CD4-positive, alpha-beta T cell (primary cell): ENCODE data around the gene PDLIM7. TPM values are rescaled to one million over a fixed set of nuclear protein-coding genes. Genes with fewer than 3 reads are reported as not detected.

ENCODE experiments used
- ATAC-seq: fragments of 200-7000 bp; cut with Tn5 transposase; one replicate; pipeline ENCODE4 v1.10.0; 2022; ENCODE audit warnings: mild to moderate bottlenecking; ENCODE audit not compliant: poor library complexity
- CTCF ChIA-PET: fragments of 350-600 bp; sonication (Branson Sonifier 250); formaldehyde crosslinking; loops from one replicate; lab custom pipeline; 2021; ENCODE audit warnings: antibody characterized with exemption, inconsistent platforms; lab: Charles Lee
- POLR2A ChIA-PET: fragments of 350-600 bp; sonication (Branson Sonifier 250); formaldehyde crosslinking; loops from one replicate; lab custom pipeline; 2021; ENCODE audit warnings: antibody characterized with exemption, inconsistent platforms; lab: Charles Lee
- DNase-seq, 14 experiments: peaks; one replicate each; pipeline ENCODE4 v3.0.0-alpha.2; 2013 to 2020; ENCODE audit warnings: mixed read lengths in 2 of 14
- H3K27ac ChIP-seq, 2 donors: one replicate each; pipeline versions ENCODE4 v1.5.1 to v1.7.0; 2013; ENCODE audit warnings: low read length in 2 of 2, low read depth in 1 of 2, mild to moderate bottlenecking in 1 of 2
- H3K27me3 ChIP-seq, 2 experiments: 1 replicate in 1 of 2; 2 replicates in 1 of 2; pipeline versions ENCODE4 v1.6.1 to v1.7.0; 2013; ENCODE audit warnings: low read length in 2 of 2, control low read depth in 1 of 2, mild to moderate bottlenecking in 1 of 2, moderate library complexity in 1 of 2; ENCODE audit not compliant: insufficient read depth in 2 of 2, control insufficient read depth in 1 of 2
- H3K36me3 ChIP-seq: one replicate; pipeline ENCODE4 v1.6.1; 2013; ENCODE audit warnings: low read length, control low read depth; ENCODE audit not compliant: insufficient read depth
- H3K4me1 ChIP-seq: one replicate; pipeline ENCODE4 v1.6.1; 2013; ENCODE audit warnings: low read length, control low read depth; ENCODE audit not compliant: insufficient read depth
- H3K4me3 ChIP-seq: one replicate; pipeline ENCODE4 v1.5.1; 2013; ENCODE audit warnings: mild to moderate bottlenecking, low read length, moderate library complexity
- H3K9me3 ChIP-seq, 2 experiments: 1 replicate in 1 of 2; 2 replicates in 1 of 2; pipeline versions ENCODE4 v1.6.1 to v1.7.0; 2013; ENCODE audit warnings: low read length in 2 of 2, mild to moderate bottlenecking in 2 of 2, control low read depth in 1 of 2, moderate library complexity in 1 of 2; ENCODE audit not compliant: control insufficient read depth in 1 of 2, insufficient read depth in 1 of 2
- H3K27ac Mint-ChIP-seq: one replicate; pipeline ENCODE4 v1.8.0; 2020; ENCODE audit warnings: mixed read lengths
- H3K27me3 Mint-ChIP-seq: one replicate; pipeline ENCODE4 v1.8.0; 2021; ENCODE audit warnings: mixed read lengths
- H3K36me3 Mint-ChIP-seq: one replicate; pipeline ENCODE4 v1.8.0; 2021; ENCODE audit warnings: low read depth, mixed read lengths
- H3K4me1 Mint-ChIP-seq: one replicate; pipeline ENCODE4 v1.8.0; 2021; ENCODE audit warnings: low read depth, mixed read lengths
- H3K4me3 Mint-ChIP-seq: one replicate; pipeline ENCODE4 v1.8.0; 2020; ENCODE audit warnings: mild to moderate bottlenecking, mixed read lengths
- H3K9me3 Mint-ChIP-seq: one replicate; pipeline ENCODE4 v1.8.0; 2020; ENCODE audit warnings: mixed read lengths
- intact Hi-C, 2 experiments: fragments of 100-400 bp; cut with DNase I in 1 of 2; cut with micrococcal nuclease in 1 of 2; formaldehyde crosslinking; loops; one replicate each; pipeline versions ENCODE4 v1.15.1 to v1.9.0; 2023 to 2025; cut with DNase I, micrococcal nuclease
- total RNA-seq, 174 experiments: library from RNA in 2 of 174; stranded (reverse) in 2 of 174; gene quantifications; one replicate each; pipeline ENCODE4 v1.2.3 and lab custom pipeline; 2021 to 2026
- TF ChIP-seq, protein P1 (sequence below): fragments of 200-600 bp; IDR thresholded peaks from one replicate; pipeline ENCODE4 v1.8.0; 2022; ENCODE audit warnings: antibody characterized with exemption, mild to moderate bottlenecking

PDLIM7 gene
- total RNA-seq, 2 experiments from 2014 or later: 5.2 to 6.0 TPM

DNA sequence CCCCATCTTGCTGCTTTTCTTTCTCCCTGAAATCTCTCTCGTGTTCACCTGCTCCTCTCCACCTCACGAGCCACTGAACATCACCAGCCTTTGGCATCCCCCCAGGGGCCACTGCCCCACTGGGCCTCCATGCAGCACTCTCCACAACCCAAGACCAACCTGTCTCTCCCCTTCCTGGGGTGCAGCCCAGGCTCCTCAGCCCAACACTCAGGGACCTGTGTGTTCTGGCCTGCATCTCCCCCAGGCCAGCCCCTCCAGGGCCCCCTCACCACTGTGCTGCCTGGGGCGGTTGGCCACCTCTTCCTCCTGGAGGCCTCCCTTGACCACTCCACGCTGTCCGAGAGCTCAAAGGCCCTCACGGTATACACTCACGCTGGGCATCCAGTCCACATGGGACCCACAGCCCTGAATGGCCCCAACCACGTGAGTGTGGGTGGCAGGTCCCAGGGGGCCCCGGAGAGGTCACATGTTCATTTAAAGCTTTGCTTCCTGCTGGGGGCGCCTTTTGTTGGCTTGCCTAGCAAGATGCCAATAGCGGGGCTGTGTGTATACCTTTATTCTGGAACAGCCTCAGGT lies 12.7 kb upstream of the PDLIM7 start:
- no peak overlapping the region for H3K4me3 ChIP-seq
- ChIA-PET POLR2A (no interaction called here), CTCF (no interaction called here)
- H3K9me3 ChIP-seq: no peaks in the 10 kb centered on the region
- no peak for ATAC-seq
- Mint-ChIP-seq H3K27me3 (no peaks in the 10 kb centered on the region), H3K27ac (no peak overlapping the region), H3K9me3 (no peaks in the 10 kb centered on the region), H3K36me3 (peaks cover 43% of the 10 kb centered on the region), H3K4me3 (no peak overlapping the region), H3K4me1 (peaks cover 1% of the 10 kb centered on the region)
- peaks cover 46% of the 10 kb centered on the region for H3K36me3 ChIP-seq
- H3K27me3 ChIP-seq: no peaks in the 10 kb centered on the region
- peaks cover 26% of the 10 kb centered on the region for H3K4me1 ChIP-seq
- intact Hi-C loops: no loop called here
- no peak for DNase-seq
- peak overlapping the region in 1 of 2 donors; percentile 40 for H3K27ac ChIP-seq
- TF ChIP-seq, protein P1, sequence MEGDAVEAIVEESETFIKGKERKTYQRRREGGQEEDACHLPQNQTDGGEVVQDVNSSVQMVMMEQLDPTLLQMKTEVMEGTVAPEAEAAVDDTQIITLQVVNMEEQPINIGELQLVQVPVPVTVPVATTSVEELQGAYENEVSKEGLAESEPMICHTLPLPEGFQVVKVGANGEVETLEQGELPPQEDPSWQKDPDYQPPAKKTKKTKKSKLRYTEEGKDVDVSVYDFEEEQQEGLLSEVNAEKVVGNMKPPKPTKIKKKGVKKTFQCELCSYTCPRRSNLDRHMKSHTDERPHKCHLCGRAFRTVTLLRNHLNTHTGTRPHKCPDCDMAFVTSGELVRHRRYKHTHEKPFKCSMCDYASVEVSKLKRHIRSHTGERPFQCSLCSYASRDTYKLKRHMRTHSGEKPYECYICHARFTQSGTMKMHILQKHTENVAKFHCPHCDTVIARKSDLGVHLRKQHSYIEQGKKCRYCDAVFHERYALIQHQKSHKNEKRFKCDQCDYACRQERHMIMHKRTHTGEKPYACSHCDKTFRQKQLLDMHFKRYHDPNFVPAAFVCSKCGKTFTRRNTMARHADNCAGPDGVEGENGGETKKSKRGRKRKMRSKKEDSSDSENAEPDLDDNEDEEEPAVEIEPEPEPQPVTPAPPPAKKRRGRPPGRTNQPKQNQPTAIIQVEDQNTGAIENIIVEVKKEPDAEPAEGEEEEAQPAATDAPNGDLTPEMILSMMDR: no peak

DNA sequence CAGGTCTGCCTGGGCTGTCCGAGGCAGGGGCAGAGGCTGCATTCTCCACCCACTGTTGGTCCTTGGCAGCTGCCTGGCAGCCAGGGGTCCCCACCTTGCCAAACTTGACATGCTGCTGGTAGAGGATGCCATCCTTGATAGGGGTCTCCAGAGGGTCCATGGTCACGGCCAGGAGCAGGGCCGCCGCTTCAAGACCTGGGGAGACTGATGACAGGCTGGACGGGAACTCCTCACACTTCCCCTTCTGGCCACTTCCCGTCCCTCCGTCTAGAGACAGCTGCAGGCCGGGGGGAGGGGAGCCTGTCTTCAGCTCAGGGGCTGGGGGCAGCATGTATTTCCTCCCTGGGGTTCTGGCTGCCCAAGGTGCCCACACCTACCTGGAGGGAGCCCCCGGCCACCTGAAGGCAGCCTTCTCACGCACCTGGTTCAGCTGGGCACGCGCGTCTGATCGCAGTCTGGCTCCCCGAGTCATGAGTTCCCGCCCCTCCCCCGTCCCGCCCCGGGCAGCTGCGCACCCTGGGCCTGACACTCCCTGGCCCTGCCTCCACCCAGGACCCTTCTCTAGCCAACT lies 12.1 kb upstream of the PDLIM7 start, which contains the start of gene DOK3:
TSS of gene DOK3 (minus strand) at position 446 of the 571 bp plus-strand sequence. CDS start at position 160, 286 bp downstream.
- Histone ChIP-seq H3K36me3 (peaks cover 41% of the 10 kb centered on the region), H3K27ac (peak within 1 kb of the TSS in 1 of 2 donors; percentile 40), H3K9me3 (no peaks in the 10 kb centered on the region), H3K27me3 (no peaks in the 10 kb centered on the region), H3K4me3 (peak within 1 kb of the TSS; percentile 42), H3K4me1 (peaks cover 21% of the 10 kb centered on the region)
- Mint-ChIP-seq H3K27ac (no peak within 1 kb of the TSS), H3K4me3 (no peak within 1 kb of the TSS), H3K36me3 (peaks cover 38% of the 10 kb centered on the region), H3K4me1 (no peaks in the 10 kb centered on the region), H3K27me3 (no peaks in the 10 kb centered on the region), H3K9me3 (no peaks in the 10 kb centered on the region)
- ChIA-PET POLR2A (interaction anchor here (1.9 kb wide), 1 partner anchor 31 kb away, joined by 5 read pairs; no protein-coding TSS in a partner anchor), CTCF (interaction anchor here (1.0 kb wide), 1 partner anchor 105 kb away, joined by 3 read pairs; no protein-coding TSS in a partner anchor)
- ATAC-seq (no peak), DNase-seq (peak in 2 of 14 experiments; percentile 50 to 51)
- TF ChIP-seq, protein P1: no peak
- intact Hi-C loops: no loop called here

DNA sequence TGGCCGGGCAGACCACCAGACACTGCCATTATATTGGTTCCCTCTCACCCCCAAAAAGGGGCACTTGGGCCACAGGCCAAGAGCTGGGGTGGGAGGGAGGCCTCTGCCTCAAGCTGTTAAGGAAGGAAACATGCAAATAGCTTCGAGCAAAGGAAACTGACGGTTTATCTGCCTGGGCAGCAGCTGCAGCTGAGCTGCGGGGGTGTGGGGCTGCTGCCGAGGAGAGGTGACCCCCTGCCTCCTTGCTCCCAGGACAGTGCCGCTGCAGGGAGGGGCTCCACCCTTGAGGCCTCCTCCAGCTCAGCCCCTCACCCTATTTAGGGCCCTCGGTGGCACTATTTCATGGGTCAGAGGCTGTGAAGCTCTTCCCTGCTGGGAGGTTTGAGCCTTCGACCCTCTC lies 11.4 kb upstream of the PDLIM7 start:
- no peaks in the 10 kb centered on the region for H3K9me3 Mint-ChIP-seq

More for the DNA sequence above, 11.4 kb upstream of the PDLIM7 start:
- Mint-ChIP-seq H3K27me3 (no peaks in the 10 kb centered on the region), H3K4me1 (no peaks in the 10 kb centered on the region), H3K36me3 (peaks cover 31% of the 10 kb centered on the region), H3K4me3 (no peak overlapping the region), H3K27ac (no peak overlapping the region)
- ChIA-PET CTCF (interaction anchor here (1.0 kb wide), 1 partner anchor 104 kb away, joined by 3 read pairs; no protein-coding TSS in a partner anchor), POLR2A (interaction anchor here (1.9 kb wide), 1 partner anchor 30 kb away, joined by 5 read pairs; no protein-coding TSS in a partner anchor)
- no peak for DNase-seq
- Histone ChIP-seq H3K4me3 (peak overlapping the region; percentile 42), H3K27me3 (no peaks in the 10 kb centered on the region), H3K27ac (no peak overlapping the region), H3K9me3 (no peaks in the 10 kb centered on the region), H3K36me3 (peaks cover 35% of the 10 kb centered on the region), H3K4me1 (peaks cover 17% of the 10 kb centered on the region)
- intact Hi-C loops: no loop called here
- TF ChIP-seq, protein P1: no peak
- no peak for ATAC-seq
